Duodenal mucosa (tissue), 2 donors: Measurements from ENCODE around the gene ASL.
"Not testable (repeated sequence)": the region's sequence is repeated elsewhere in the genome, so short reads cannot be mapped to it uniquely, and the experiment has no call there.

Experiments used
- H3K27ac ChIP-seq: one replicate; pipeline ENCODE4 v1.7.0; 2013; ENCODE audit warnings: low read depth, low read length
- H3K27me3 ChIP-seq, 2 donors: one replicate each; pipeline ENCODE4 v1.7.0; 2013; ENCODE audit warnings: low read length in 2 of 2, control low read depth in 1 of 2; ENCODE audit not compliant: insufficient read depth in 2 of 2, control insufficient read depth in 1 of 2
- H3K36me3 ChIP-seq, 2 donors: one replicate each; pipeline ENCODE4 v1.7.0; 2013; ENCODE audit warnings: low read length in 2 of 2, control low read depth in 1 of 2; ENCODE audit not compliant: insufficient read depth in 2 of 2, control insufficient read depth in 1 of 2
- H3K4me1 ChIP-seq, 2 donors: one replicate each; pipeline ENCODE4 v1.7.0; 2013; ENCODE audit warnings: low read length in 2 of 2, control low read depth in 1 of 2; ENCODE audit not compliant: insufficient read depth in 2 of 2, control insufficient read depth in 1 of 2
- H3K4me3 ChIP-seq, 2 donors: one replicate each; pipeline ENCODE4 v1.7.0; 2013; ENCODE audit warnings: low read length in 2 of 2, low read depth in 1 of 2
- H3K9ac ChIP-seq, 2 donors: one replicate each; pipeline ENCODE4 v1.7.0; 2013; ENCODE audit warnings: low read length in 2 of 2, low read depth in 1 of 2
- H3K9me3 ChIP-seq, 2 donors: one replicate each; pipeline ENCODE4 v1.7.0; 2013; ENCODE audit warnings: low read length in 2 of 2, control low read depth in 1 of 2; ENCODE audit not compliant: control insufficient read depth in 1 of 2

Gene ASL

DNA sequence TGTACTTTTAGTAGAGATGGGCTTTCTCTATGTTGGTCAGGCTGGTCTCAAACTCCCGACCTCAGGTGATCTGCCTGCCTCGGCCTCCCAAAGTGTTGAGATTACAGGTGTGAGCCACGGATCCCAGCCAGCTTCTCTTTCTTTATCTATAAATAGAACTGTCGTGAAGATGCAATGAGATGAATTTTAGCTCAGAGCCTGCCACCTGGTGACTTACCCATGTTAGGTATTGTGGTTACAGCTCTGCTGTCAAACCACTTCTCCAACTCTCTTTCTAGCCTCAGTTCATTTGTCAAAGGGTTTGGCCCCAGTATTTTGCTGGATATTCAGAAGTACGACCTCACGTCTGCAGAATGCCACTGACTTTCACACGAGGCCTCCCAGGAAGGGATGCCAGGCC, 3.4 kb upstream of the ASL start:
- H3K4me3 ChIP-seq, H3K36me3 ChIP-seq, H3K9me3 ChIP-seq, H3K9ac ChIP-seq, H3K27me3 ChIP-seq, H3K27ac ChIP-seq: not testable (repeated sequence)
- H3K4me1 ChIP-seq, result peaks cover 9 to 12% of the 10 kb centered on the region in 2 donors

DNA sequence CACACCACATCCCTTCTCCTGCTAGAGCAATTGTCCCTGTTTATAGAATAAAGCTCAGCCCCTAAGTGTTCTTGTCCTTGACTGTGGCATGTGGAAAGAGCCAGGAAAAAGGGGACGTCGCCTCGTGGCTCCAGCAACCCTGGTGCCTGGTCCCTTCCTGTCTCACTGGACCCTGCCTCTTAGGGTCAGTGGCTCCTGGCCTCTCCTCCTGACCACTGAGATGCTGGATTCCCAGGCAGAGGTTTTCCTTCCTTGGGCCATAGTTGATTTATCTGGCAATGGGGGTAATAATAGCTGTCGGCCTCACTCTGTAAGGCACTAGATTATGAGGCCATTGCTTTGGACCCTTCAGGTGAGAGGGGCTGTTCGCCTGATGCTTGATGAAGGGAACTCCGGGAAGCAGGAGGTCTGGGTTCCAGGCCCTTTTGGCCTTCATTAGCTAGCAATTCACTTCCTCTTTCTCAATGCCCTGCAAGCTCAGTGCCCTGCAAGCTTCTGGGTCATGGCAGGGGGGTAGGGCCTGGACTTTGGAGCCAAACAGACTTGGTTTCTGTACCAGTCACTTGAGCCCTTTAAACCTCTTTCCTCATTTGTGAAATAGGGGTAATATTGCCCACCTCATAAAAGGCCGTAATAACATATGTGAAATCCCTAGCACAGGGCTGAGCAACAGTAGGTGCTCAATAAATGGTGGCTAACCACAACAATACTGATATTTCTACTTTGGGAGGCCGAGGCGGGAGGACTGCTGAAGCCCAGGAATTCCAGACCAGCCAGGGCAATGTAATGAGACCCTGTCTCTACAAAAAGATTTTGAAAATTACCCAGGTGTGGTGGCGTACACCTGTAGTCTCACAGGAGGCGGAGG, 1.1 kb downstream of the ASL start:
- no peaks in the 10 kb centered on the region for H3K27me3 ChIP-seq
- peak overlapping the region; percentile 88 to 93 for H3K4me3 ChIP-seq
- H3K27ac ChIP-seq, result peak overlapping the region; percentile 80
- H3K9ac ChIP-seq, result peak overlapping the region; percentile 81 to 87
- peaks cover 0 to 4% of the 10 kb centered on the region in 2 donors for H3K36me3 ChIP-seq
- peaks cover 13 to 16% of the 10 kb centered on the region in 2 donors for H3K4me1 ChIP-seq
- no peaks in the 10 kb centered on the region for H3K9me3 ChIP-seq

DNA sequence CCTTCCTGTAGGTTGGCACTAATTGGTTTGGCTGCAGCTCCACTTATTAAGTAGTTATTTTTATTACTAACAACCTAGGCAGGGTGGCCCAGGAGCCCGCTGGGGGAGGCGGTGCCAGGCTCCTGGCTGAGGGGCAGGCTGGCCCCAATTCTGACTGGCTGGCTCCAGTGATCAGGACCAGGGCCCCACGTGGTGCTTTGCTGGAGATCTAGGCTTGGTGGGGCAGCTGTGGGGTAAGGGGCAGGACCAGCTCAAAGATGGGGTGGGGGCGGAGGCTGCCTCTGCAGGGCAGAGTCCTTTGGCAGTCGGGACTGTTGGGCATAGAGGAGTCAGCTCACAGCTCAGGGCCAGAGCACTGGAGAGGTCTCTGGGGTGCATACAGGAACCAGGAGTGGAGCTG, 2.4 kb downstream of the ASL start:
- H3K4me3 ChIP-seq, result peak overlapping the region in 1 of 2 donors; percentile 30
- peaks cover 0 to 18% of the 10 kb centered on the region in 2 donors for H3K36me3 ChIP-seq
- H3K27ac ChIP-seq, result no peak overlapping the region

GRCh38 chr7:66082083-66082482, 6.5 kb downstream of the ASL start:
- Histone ChIP-seq H3K27ac (no peak overlapping the region), H3K9me3 (no peaks in the 10 kb centered on the region), H3K9ac (no peak overlapping the region), H3K4me3 (no peak overlapping the region), H3K4me1 (peaks cover 5% of the 10 kb centered on the region in 2 donors), H3K27me3 (no peaks in the 10 kb centered on the region), H3K36me3 (peaks cover 11 to 41% of the 10 kb centered on the region in 2 donors)

More for the DNA sequence above, 2.4 kb downstream of the ASL start:
- H3K9ac ChIP-seq, result no peak overlapping the region
- H3K27me3 ChIP-seq, result no peaks in the 10 kb centered on the region
- H3K4me1 ChIP-seq, result peaks cover 13 to 16% of the 10 kb centered on the region in 2 donors
- H3K9me3 ChIP-seq, result no peaks in the 10 kb centered on the region

GRCh38 chr7:66082886-66083415, 7.3 kb downstream of the ASL start:
- Histone ChIP-seq H3K9ac (no peak overlapping the region), H3K4me3 (no peak overlapping the region), H3K27ac (no peak overlapping the region), H3K9me3 (no peaks in the 10 kb centered on the region), H3K4me1 (peaks cover 0 to under 1% of the 10 kb centered on the region in 2 donors), H3K27me3 (no peaks in the 10 kb centered on the region), H3K36me3 (peaks cover 18 to 49% of the 10 kb centered on the region in 2 donors)

DNA sequence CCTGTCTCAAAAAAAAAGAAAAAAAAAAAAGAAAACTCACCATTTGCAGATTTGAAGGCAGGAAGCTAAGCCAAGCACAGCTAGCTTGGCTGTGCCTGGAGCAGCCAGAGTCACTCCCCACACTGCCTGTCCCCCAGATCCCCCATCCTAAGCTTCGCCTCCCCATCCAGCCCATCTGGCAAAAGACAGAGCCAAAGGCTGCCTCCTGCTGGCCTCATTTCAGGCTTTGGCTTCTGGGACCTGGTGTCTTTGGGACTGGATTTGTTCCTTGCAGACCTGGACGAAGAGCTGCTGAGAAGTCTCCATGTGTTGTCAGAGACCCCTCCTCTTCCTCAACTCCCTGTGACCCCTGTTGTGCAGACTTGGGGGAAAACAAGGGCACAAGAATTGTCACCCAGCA, 8.1 kb downstream of the ASL start:
- H3K4me1 ChIP-seq, result no peaks in the 10 kb centered on the region
- no peaks in the 10 kb centered on the region for H3K9me3 ChIP-seq
- H3K27ac ChIP-seq, result no peak overlapping the region
- no peak overlapping the region for H3K9ac ChIP-seq
- H3K27me3 ChIP-seq, result no peaks in the 10 kb centered on the region
- H3K4me3 ChIP-seq, result no peak overlapping the region
- peaks cover 18 to 49% of the 10 kb centered on the region in 2 donors for H3K36me3 ChIP-seq

DNA sequence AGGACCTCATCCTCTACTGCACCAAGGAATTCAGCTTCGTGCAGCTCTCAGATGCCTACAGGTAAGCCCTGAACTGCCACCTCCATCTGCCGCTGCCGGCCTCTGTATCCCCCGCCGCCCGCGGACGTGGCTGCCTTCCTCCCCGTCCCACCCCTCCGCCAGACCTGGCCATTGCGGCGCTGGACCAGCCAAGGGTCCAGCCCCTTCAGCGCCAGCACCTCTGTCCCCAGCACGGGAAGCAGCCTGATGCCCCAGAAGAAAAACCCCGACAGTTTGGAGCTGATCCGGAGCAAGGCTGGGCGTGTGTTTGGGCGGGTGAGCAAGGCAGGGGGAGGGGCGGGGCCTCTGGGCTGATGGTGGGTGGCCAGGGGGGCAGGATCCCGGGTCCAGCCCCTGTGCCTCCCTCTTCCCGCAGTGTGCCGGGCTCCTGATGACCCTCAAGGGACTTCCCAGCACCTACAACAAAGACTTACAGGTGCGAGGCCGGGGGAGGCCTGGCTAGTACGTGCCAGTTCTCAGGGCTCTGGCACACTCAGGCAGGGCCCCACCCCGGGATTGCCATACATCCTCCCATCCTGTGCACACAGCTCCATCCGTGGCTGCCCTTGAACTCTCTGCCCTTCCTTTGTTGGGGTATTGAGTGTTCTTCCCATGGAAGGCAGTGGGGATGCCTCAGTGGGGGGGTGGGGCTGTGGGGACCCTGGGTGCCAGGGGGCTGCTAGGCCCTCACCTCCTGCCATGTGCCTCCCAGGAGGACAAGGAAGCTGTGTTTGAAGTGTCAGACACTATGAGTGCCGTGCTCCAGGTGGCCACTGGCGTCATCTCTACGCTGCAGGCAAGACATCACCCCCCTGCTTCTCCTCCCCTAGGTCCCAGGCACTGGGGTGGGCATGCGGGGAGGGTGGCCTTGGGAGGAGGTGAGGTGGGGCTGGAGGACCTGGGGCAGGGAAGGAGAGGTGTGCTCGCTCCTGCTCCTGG, 13.5 kb downstream of the ASL start:
- Histone ChIP-seq H3K9ac (no peak overlapping the region), H3K9me3 (no peaks in the 10 kb centered on the region), H3K36me3 (peaks cover 20 to 41% of the 10 kb centered on the region in 2 donors), H3K4me3 (no peak overlapping the region), H3K27me3 (no peaks in the 10 kb centered on the region), H3K27ac (no peak overlapping the region), H3K4me1 (no peaks in the 10 kb centered on the region)

DNA sequence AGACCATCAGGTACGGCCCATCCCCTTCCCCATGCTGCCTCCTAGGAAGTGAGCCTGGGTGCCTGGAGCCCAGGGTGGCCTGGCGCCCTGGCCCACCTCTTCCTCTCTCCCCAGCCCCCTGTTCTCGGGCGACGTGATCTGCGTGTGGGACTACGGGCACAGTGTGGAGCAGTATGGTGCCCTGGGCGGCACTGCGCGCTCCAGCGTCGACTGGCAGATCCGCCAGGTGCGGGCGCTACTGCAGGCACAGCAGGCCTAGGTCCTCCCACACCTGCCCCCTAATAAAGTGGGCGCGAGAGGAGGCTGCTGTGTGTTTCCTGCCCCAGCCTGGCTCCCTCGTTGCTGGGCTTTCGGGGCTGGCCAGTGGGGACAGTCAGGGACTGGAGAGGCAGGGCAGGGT, 17.0 kb downstream of the ASL start:
- Histone ChIP-seq H3K27ac (no peak overlapping the region), H3K27me3 (no peaks in the 10 kb centered on the region), H3K36me3 (peaks cover 9 to 26% of the 10 kb centered on the region in 2 donors), H3K9me3 (no peaks in the 10 kb centered on the region), H3K4me1 (no peaks in the 10 kb centered on the region), H3K4me3 (no peak overlapping the region), H3K9ac (no peak overlapping the region)

GRCh38 chr7:66095010-66095409, 19.4 kb downstream of the ASL start:
- Histone ChIP-seq H3K27me3 (no peaks in the 10 kb centered on the region), H3K4me3 (no peak overlapping the region), H3K27ac (no peak overlapping the region), H3K9ac (no peak overlapping the region), H3K4me1 (peaks cover 0 to 6% of the 10 kb centered on the region in 2 donors), H3K36me3 (peaks cover 8 to 24% of the 10 kb centered on the region in 2 donors), H3K9me3 (no peaks in the 10 kb centered on the region)

DNA sequence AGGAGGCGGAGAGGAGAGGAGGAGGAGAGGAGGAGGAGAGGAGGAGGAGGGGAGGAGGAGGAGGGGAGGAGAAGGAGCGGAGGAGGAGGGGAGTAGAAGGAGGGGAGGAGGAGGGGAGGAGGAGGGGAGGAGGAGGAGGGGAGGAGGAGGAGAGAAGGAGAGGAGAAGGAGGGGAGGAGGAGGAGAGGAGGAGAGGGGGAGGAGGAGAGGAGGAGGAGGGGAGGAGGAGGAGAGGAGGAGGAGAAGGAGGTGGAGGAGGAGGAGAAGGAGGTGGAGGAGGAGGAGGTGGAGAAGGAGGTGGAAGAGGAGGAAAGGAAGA, 23.6 kb downstream of the ASL start:
- H3K9me3 ChIP-seq, result no peaks in the 10 kb centered on the region
- no peak overlapping the region for H3K9ac ChIP-seq
- H3K27me3 ChIP-seq, result no peaks in the 10 kb centered on the region
- peaks cover 0 to 9% of the 10 kb centered on the region in 2 donors for H3K4me1 ChIP-seq
- H3K36me3 ChIP-seq, result peaks cover 0 to 5% of the 10 kb centered on the region in 2 donors
- H3K4me3 ChIP-seq, result peak overlapping the region in 1 of 2 donors; percentile 71
- H3K27ac ChIP-seq, result no peak overlapping the region
